Esophagus (tissue), 2 donors: ENCODE measurements around the gene SERINC2. TPM values are rescaled to one million over a fixed set of nuclear protein-coding genes. Genes with fewer than 3 reads are reported as not detected.

Experiments
- H3K27ac ChIP-seq, 2 donors: one replicate each; pipeline ENCODE4 v1.5.1; 2013; ENCODE audit warnings: low read depth in 2 of 2, mild to moderate bottlenecking in 2 of 2, inconsistent platforms in 1 of 2, low read length in 1 of 2, moderate library complexity in 1 of 2
- H3K27me3 ChIP-seq, 2 donors: one replicate each; pipeline ENCODE4 v1.6.1; 2013; ENCODE audit warnings: low read length in 2 of 2, control low read depth in 1 of 2, mild to moderate bottlenecking in 1 of 2; ENCODE audit not compliant: insufficient read depth in 2 of 2, control insufficient read depth in 1 of 2
- H3K36me3 ChIP-seq, 2 donors: one replicate each; pipeline ENCODE4 v1.6.1; 2013; ENCODE audit warnings: low read length in 1 of 2; ENCODE audit not compliant: control insufficient read depth in 2 of 2, insufficient read depth in 2 of 2
- H3K4me1 ChIP-seq, 2 donors: one replicate each; pipeline ENCODE4 v1.6.1; 2013; ENCODE audit warnings: low read length in 1 of 2; ENCODE audit not compliant: control insufficient read depth in 2 of 2, insufficient read depth in 2 of 2
- H3K4me3 ChIP-seq, 2 donors: one replicate each; pipeline ENCODE4 v1.5.1; 2013; ENCODE audit warnings: low read length in 2 of 2, mild to moderate bottlenecking in 2 of 2, low read depth in 1 of 2, moderate library complexity in 1 of 2
- H3K9me3 ChIP-seq, 2 donors: one replicate each; pipeline ENCODE4 v1.6.1; 2013; ENCODE audit warnings: mild to moderate bottlenecking in 2 of 2, low read depth in 1 of 2, low read length in 1 of 2, moderate library complexity in 1 of 2; ENCODE audit not compliant: control insufficient read depth in 2 of 2, insufficient read depth in 1 of 2
- WGBS, 2 donors: extraction: QIAGEN DNeasy Blood & Tissue Kit; methylation state at CpG; one replicate each; pipeline ENCODE4 v1.1.7; 2013; 5-methylcytosine and 5-hydroxymethylcytosine counted together
- polyA plus RNA-seq, 2 donors: library from polyadenylated mRNA; stranded (reverse); fragments of 200-250 nt; gene quantifications; one replicate each; pipeline ENCODE4 v1.2.3, GENCODE V29; 2013
- donor health status: healthy with polysubstance abuse.
- donor health status: Bipolar disorder and iron deficiency.

Gene SERINC2
- polyA plus RNA-seq, 2 donors: 84.2 to 119 TPM

GRCh38 chr1:31421371-31422040 lies 8.5 kb downstream of the SERINC2 start:
- H3K27me3 ChIP-seq: no peaks in the 10 kb centered on the region
- peaks cover 0 to 10% of the 10 kb centered on the region in 2 donors for H3K4me1 ChIP-seq
- H3K9me3 ChIP-seq: no peaks in the 10 kb centered on the region
- H3K27ac ChIP-seq: no peak overlapping the region
- WGBS, 2 donors: 64 to 73% methylated on average over 9 of the region's 9 CpGs
- peaks cover 0 to 4% of the 10 kb centered on the region in 2 donors for H3K36me3 ChIP-seq
- no peak overlapping the region for H3K4me3 ChIP-seq

DNA sequence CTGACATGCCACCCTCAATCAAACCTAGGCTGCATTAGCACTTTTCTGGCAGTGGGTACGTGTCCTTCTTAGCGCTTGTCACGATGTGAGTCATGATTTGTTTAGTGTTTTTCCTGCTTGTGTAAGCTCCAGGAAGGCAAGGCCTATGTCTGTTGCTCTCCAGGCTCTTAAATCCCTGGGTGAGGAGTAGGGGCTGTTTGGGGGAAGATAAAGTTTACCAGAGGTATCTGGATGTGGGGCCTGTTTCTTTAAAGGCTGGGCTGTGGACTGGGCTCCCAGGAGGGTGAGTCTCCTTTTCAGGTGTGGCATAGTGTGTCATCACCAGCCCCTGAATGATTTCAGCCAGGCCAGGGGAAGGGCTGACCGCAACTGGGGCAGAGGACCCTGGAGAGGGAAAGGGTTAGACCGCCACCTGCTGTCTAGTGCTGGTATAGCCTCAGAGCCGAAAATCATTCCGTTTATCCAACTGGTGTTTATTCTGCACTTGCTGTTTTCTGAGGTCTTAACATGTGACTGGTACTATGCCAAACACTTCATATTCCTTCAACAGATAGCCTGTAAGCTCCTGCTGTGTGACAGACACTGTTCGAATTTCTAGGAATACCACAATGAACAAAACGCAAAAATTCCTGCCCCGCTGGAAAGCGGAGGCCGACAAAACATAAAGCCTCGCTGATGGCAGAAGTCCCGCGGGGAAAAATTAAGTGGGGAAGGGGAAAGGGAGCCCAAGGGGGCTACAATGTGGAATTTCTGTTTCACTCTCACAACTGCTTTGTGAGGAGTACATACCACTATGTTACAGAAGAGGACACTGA lies 9.7 kb downstream of the SERINC2 start:
- peaks cover 0 to 10% of the 10 kb centered on the region in 2 donors for H3K4me1 ChIP-seq
- peaks cover 0 to 6% of the 10 kb centered on the region in 2 donors for H3K36me3 ChIP-seq
- peak overlapping the region; percentile 53 to 79 for H3K27ac ChIP-seq
- WGBS, 2 donors: 38 to 42% methylated on average over 15 of the region's 15 CpGs
- no peaks in the 10 kb centered on the region for H3K27me3 ChIP-seq
- no peaks in the 10 kb centered on the region for H3K9me3 ChIP-seq
- no peak overlapping the region for H3K4me3 ChIP-seq

DNA sequence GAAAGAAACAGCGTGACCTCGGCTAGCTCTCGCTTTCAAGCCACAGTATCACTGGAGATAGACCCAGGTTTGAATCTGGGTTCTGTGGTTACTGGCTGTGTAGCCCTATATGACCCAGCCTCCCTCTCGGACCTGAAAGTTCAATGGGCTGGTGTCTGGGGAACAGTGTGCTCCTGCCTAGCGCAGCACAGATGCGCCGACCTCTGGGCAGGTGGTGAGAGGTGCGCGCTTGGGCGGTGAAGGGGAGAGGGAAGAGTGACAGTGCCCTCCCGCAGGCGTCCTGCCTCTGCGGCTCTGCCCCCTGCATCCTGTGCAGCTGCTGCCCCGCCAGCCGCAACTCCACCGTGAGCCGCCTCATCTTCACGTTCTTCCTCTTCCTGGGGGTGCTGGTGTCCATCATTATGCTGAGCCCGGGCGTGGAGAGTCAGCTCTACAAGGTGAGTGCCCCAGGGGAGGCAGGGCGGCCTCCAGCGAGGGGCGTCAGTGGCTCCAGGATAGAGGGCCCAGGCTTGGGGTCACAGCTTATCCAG lies 10.5 kb downstream of the SERINC2 start:
- H3K27ac ChIP-seq: no peak overlapping the region
- 78 to 80% methylated on average over 23 of the region's 23 CpGs for WGBS, 2 donors
- H3K4me3 ChIP-seq: no peak overlapping the region
- H3K9me3 ChIP-seq: no peaks in the 10 kb centered on the region
- peaks cover 0 to 10% of the 10 kb centered on the region in 2 donors for H3K4me1 ChIP-seq
- H3K36me3 ChIP-seq: peaks cover 0 to 7% of the 10 kb centered on the region in 2 donors
- no peaks in the 10 kb centered on the region for H3K27me3 ChIP-seq

GRCh38 chr1:31424568-31424967 lies 11.6 kb downstream of the SERINC2 start:
- 88 to 94% methylated on average over 12 to 15 of the region's 15 CpGs for WGBS, 2 donors
- peaks cover 0 to 13% of the 10 kb centered on the region in 2 donors for H3K36me3 ChIP-seq
- H3K4me3 ChIP-seq: no peak overlapping the region

DNA sequence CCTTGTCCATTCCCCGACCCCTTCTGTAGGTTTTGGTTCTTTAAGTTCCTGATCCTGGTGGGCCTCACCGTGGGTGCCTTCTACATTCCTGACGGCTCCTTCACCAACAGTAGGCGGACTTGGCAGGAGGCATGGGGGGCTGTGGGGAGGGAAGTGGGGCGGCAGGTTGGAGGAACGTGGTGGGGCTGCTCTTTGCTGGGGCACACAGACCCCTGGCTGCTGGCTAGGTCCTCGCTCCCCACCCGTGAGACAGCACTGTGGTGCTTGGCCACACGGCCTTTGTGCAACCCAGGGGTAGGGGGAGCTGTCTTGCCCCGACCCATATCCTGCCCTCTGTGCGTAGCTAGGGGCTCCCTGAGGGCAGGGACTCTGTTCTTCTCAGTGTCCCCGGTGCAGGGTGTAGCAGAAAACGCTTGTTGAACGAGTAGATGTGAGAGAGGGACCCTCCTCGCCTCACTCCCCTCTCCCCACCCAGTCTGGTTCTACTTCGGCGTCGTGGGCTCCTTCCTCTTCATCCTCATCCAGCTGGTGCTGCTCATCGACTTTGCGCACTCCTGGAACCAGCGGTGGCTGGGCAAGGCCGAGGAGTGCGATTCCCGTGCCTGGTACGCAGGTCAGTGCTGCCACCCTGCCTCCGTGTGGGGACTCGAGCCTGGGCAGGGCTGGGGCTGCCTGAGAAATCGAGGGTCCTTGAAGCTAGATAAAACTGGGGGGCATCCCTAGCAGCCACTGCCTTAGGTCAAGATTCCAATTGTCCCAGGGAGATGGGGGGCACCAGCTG lies 12.5 kb downstream of the SERINC2 start:
- peaks cover 0 to 10% of the 10 kb centered on the region in 2 donors for H3K4me1 ChIP-seq
- no peak overlapping the region for H3K4me3 ChIP-seq
- 78 to 81% methylated on average over 28 of the region's 28 CpGs for WGBS, 2 donors
- H3K27ac ChIP-seq: peak overlapping the region; percentile 66 to 89
- peaks cover 0 to 13% of the 10 kb centered on the region in 2 donors for H3K36me3 ChIP-seq
- H3K9me3 ChIP-seq: no peaks in the 10 kb centered on the region
- no peaks in the 10 kb centered on the region for H3K27me3 ChIP-seq

More at GRCh38 chr1:31424568-31424967, 11.6 kb downstream of the SERINC2 start:
- H3K9me3 ChIP-seq: no peaks in the 10 kb centered on the region
- no peaks in the 10 kb centered on the region for H3K27me3 ChIP-seq
- H3K27ac ChIP-seq: no peak overlapping the region
- peaks cover 0 to 10% of the 10 kb centered on the region in 2 donors for H3K4me1 ChIP-seq

DNA sequence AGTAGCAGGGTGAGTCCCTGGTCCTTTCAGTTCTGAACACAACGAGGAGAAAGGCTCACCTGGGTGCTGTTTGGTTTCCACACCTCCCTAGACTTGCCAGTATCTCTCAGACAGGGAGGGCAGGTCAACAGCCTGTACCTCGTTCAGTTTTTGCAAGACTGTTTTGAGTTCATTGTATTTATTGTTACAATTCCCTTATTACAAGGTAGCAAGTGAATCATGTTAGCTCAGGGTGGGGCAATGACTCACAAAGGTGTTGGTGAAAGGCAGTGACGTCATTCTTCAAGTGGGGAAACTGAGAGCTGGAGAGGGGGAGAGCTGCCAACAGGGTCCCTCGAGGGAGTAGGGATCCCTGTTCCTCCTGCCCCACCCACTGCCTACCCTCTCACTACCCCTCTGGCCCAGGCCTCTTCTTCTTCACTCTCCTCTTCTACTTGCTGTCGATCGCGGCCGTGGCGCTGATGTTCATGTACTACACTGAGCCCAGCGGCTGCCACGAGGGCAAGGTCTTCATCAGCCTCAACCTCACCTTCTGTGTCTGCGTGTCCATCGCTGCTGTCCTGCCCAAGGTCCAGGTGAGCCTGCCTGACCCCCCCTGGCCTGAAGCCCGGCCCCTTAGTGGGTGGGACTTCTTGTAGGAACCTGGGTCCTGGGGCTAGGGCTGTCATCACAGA lies 13.4 kb downstream of the SERINC2 start:
- peak overlapping the region; percentile 66 to 89 for H3K27ac ChIP-seq
- 70 to 73% methylated on average over 14 of the region's 14 CpGs for WGBS, 2 donors
- peaks cover 0 to 15% of the 10 kb centered on the region in 2 donors for H3K36me3 ChIP-seq
- no peak overlapping the region for H3K4me3 ChIP-seq
- peaks cover 0 to 11% of the 10 kb centered on the region in 2 donors for H3K4me1 ChIP-seq
- no peaks in the 10 kb centered on the region for H3K27me3 ChIP-seq
- H3K9me3 ChIP-seq: no peaks in the 10 kb centered on the region

GRCh38 chr1:31427322-31427721 lies 14.3 kb downstream of the SERINC2 start:
- peaks cover 0 to 14% of the 10 kb centered on the region in 2 donors for H3K4me1 ChIP-seq
- WGBS, 2 donors: 94% methylated on average over 4 of the region's 4 CpGs

GRCh38 chr1:31428436-31429221 lies 15.6 kb downstream of the SERINC2 start:
- 92 to 94% methylated on average over 12 of the region's 12 CpGs for WGBS, 2 donors
- H3K36me3 ChIP-seq: peaks cover 0 to 23% of the 10 kb centered on the region in 2 donors

More at GRCh38 chr1:31427322-31427721, 14.3 kb downstream of the SERINC2 start:
- Histone ChIP-seq H3K4me3 (no peak overlapping the region), H3K9me3 (peaks cover 0 to 5% of the 10 kb centered on the region in 2 donors), H3K36me3 (peaks cover 0 to 18% of the 10 kb centered on the region in 2 donors), H3K27ac (no peak overlapping the region), H3K27me3 (no peaks in the 10 kb centered on the region)

More at GRCh38 chr1:31428436-31429221, 15.6 kb downstream of the SERINC2 start:
- no peaks in the 10 kb centered on the region for H3K27me3 ChIP-seq
- H3K4me3 ChIP-seq: no peak overlapping the region
- H3K27ac ChIP-seq: no peak overlapping the region
- peaks cover 0 to 5% of the 10 kb centered on the region in 2 donors for H3K9me3 ChIP-seq
- H3K4me1 ChIP-seq: peaks cover 0 to 14% of the 10 kb centered on the region in 2 donors
